GM19240 (cell line): ENCODE data around the gene KRT13.

Source experiments
- DNase-seq: peaks from one replicate; pipeline ENCODE4 v3.0.0; 2011; ENCODE audit warnings: low spot score; ENCODE audit not compliant: insufficient read length

The KRT13 gene

DNA sequence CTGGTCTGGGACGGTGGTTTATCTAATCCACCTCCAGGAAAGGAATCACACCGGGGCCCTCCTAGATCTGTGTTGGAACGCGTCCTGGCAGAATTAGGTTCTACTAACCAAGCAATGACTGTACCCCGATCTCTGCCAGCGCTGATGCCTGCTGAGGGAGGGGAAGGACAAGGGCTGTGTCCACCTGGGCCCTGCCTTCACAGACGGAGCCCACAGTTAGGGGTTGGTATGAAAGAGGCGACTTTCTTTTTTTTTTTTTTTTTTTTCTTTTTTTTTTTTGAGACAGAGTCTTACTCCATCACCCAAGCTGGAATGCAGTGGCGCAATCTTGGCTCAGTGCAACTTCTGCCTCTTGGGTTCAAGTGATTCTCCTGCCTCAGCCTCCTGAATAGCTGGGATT lies 32.6 kb upstream of the KRT13 start:
- DNase-seq = no peak

DNA sequence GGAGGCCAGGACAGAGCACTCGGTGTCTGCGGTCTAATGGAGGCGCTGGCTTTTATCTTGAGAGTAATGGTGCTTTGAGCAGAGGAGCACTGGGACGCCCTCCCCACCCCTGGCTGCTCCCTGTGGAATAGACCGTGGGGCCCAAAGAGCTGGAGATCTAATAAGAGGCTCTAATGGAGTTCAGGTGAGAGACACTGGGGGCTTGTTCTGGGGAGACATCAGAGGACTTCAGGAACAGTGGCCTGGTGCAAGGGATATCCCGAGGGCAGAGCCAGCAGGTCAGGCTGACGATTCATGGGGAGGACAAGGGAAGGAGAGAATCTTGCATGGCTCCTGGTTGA lies 32.2 kb upstream of the KRT13 start:
- no peak for DNase-seq

DNA sequence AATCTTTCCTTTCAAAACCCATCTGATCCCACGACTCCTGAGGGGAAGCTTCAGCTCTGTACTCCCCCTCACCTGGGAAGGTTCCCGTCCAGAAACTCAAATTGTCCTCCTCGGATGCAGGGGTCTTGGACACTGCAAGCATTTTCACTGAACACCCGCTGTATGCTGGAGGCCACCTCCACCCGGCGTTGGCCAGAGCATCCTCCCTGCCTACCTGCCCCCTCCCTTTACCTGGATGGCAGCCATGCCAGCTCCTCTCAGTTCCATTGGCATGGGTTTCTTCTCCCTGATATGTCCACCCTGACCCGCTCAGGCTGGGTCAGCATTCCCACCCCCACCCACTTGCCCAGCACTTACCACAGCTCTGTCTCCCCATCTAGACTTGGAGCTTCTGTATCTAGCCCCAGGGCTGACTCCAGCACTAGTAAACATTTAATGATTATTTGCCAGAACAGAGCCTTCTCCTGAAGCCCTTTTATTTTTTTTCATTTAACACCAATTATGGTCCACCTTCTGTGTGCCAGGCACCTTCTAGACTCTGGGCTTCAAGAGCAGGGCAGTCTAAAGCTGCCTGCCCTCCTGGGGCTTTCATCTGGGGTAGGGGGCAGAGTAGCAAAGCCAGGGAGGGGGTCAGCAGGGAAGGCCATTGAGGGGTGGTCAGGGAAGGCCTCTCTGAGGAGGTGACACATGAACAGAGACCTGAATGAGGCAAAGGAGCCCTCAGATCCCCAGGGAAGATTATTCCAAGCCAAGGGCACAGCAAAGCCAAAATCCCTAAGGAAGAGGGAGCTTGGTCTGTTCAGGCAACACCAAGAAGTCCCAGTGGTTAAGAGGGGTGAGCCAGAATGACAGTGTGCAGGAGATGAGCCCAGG lies 31.6 kb upstream of the KRT13 start:
- no peak for DNase-seq

DNA sequence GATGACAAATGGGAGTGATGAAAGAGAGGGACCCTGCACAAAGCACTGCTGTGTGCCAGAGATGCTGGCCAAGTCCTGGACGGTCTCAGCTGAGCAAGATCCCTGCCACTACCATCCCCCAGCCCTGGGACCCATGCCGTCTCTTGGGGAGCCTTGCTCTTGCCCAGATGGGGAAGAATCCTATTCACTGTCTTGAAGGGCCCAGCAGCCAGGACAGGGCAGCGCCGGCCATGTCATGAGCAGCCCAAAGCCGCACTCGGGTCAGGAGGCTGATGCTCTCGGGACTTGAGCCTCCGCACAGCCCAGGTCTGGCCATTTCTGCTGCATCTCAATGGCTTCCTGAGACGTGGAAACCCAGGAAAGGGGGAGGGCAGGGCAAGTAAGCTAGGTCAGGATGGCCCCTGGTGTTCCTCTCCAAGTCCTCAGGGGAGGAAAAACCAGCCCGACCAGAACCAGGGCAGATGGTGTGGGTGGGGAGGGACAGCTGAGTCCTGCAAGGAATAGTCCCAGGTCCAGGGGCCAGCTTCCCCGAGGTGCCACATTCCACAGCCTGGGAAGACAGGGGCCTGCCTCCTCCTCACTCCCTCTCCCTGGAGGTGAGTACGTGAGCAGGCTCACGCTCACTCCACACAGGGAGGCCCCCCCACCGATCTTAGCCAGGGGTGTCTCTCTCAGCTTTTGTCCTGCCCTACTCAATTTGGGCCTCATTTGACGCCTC lies 30.5 kb upstream of the KRT13 start:
- no peak for DNase-seq

DNA sequence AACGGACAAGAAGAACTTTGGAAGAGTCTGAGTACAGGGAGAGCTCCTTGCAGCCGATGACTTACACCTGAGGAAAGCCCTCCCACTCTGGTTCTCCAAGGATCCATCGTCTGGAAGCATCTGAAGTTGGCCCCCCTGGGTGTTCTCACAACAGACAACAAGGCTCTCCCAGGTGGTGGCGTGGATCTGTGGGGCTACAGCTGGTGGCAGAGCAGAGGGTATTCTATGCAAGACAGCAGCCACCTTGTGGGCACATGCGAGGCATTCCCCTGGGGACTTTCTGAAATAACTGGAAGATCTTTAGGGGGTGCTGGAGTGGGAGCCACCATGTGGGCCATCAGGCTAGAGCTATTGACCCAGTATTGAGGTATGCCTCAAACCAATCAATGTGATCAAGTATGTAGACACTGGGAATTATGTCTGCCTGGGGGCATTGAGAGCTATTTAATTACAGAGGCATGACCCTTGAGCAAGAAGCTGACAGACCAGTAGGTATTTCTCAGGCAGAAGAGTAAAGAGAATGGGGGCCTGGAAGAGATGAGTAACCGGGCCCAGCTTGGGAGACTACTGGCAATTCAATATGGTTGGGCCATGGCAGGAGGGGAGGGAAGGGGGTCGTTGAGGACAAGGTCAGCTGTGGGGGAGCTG lies 29.6 kb upstream of the KRT13 start:
- DNase-seq = no peak

DNA sequence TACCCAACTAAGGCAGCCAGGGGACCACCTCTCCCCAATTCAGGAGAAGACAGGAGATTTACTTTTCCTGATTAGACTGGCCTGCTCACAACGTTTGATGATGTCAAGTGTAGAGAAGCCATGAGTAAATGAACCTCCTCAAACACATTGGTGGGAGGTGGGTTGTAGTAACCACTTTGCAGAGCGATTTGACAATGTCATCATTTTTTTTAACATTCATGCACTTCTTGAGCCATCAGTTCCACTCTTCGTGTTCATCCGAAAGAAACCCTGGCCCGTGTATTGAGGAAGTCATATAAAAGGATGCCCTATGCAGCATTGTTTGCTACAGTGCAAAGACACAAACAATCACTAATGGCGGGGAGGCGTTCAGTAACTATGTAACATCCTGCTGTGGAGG lies 28.2 kb upstream of the KRT13 start:
- no peak for DNase-seq

DNA sequence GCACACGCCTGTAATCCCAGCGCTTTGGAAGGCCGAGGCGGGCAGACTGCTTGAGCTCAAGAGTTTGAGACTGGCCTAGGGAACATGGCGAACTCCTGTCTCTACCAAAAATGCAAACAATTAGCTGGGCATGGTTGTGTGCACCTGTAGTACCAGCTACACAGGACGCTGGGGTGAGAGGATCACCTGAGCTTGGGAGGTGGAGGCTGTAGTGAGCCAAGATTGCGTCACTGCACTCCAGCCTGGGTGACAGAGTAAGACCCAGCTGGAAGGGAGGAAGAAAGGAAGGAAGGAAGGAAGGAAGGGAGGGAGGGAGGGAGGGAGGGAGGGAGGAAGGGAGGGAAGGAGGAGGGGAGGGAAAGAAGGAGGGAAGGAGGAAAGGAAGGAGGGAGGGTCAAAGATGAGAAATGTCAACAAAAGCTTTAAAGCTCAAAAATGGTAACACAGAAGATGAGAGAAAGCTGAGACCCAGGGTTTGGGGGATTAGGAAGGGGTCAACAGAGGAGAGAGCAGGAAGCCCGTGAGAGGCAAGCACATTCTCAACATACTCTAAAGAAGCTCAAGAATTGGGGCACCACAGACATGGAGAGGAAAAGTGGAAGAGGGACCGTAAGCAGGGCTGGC lies 27.6 kb upstream of the KRT13 start:
- no peak for DNase-seq

DNA sequence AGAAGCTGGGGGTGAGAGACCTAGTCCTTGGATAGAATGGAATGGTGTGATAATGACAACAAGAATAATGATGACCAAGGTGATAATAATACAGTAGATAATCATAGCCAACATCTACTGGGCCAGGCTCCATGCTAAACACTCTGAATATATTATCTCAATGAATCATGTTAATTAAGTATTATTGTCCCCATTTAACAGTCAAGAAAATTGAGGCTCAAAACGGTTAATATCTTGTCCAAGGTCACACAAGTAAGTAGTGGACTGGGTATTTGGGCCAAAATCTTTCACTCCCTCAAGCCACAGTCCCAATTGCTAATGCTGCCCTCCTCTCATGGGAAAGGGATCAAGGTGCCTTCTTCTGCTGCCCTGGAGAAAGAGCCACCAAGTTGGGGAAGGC lies 26.6 kb upstream of the KRT13 start:
- no peak for DNase-seq

DNA sequence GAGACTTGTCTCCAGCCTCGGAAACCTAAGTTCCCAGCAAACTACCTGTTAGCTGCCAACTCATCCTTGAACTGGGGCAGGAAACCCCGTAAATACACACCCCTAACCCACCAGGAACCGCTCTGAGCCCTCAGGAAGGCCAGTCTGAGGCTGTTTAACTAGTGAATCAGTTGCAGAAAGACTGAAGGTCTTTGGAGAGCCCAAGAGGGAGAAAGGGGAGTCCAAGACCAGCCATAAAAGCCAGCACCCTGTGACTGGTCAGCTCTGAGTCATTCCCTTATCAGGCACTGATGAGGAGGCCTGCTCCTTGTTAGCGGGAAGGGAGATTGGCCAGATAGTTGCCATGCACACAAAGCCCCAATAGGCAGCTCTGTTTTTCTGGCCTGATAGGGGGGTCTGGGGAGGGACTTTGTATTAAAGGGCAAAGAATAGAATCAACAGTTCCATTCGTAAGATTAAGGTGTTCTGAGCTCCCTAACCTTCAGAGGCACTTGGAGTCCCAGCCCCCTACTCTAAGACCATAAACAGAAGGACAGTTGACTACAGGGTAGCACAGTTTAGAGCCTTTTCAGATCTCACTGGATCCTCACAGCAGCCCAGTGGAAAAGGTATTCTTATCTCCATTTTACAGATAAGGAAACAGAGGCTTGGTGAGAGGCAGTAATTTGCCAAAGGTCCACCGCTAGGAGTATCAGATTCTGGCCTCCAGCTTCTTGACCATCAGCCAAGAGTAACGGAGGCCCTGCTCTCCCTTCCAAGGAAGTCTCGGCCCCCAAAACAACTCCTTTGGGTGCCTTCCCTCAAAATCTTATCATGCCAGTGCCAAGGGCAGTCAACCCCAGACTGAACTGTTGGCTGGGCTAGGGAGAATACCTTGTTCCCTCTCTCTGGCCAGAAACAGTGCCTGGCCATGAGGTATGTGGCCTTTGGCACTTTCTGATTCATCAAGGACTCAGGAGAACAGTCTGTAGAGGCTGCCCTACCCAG lies 24.9 kb upstream of the KRT13 start:
- no peak for DNase-seq

DNA sequence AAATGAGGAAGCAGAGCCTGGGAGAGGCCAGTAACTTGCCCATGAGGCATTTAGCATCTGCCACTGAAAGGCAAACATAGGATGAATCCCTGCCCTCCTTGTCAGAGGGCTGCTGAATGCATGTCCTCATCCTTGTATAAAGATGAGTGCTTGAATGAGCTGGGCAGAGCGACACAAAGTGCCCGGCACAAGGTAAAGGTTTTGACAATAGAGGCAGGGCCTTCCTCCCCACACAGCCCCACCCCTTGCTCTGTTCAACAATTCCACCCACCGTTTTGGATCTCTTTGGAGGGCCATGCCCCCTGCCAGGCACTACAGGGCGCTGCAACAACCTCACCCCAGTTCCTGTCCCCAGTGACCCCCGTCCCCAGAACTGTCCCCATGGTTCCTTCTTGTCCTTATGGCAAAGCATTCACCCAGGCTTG lies 24.1 kb upstream of the KRT13 start:
- DNase-seq = no peak

DNA sequence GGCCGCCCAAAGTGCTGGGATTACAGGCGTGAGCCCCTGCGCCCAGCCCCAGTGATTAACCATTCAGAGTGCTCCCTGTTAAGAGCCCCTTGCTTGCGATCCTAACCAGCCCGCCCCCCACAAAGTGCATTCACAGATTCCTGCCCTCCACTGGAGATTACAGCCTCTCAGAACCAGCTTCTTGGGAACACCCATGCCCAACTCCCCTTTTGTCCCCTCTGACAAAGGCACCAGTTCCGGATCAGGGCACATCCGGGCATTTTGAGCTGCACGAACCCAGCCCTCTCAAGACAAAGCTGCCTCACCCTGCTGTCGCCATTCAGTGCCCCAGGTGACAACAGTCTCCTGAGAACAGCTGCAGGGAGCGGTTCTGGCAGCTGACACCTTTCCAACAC lies 23.5 kb upstream of the KRT13 start:
- no peak for DNase-seq

DNA sequence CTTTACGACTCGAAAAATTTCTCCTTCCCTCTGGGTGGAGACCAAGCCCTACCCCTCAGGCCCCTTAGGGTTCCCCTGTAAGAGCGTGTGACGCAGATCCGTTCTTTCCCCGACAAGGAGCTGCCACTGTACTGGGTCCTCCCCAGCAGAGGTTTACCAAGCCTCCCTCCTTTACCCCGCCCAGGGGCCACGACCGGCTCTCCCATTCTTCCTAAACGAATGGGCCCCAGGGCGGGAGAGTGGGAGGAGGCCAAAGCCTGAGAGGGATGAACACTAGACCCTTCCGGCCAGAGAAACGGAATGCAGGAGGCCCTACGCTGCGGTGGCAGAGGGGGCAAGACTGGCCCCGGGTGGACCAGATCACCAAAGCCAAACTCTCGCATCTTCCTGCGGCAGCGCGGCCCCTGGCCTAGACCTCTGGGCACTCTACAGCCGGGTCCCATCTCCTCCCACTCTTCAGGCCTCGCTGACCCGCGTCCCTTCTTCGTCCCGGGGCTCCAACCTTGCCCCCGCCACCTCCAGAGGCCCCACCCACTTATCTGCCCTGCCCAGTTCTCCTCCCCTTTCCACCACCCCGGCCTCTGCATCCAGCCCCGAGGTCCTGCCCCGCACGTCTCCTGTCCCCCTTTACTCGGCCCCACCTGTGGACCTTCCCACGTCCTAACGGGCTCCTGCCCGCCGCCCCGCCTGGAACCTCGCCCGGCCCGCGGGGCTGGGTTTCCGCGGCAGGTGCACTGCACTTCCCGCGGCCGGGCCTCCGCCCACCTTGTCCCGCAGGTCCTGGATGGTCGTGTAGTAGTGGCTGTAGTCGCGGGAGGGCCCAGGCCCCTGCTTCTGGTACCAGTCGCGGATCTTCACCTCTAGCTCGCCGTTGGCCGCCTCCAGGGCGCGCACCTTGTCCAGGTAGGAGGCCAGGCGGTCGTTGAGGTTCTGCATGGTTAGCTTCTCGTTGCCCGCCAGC lies 21.9 kb upstream of the KRT13 start:
- DNase-seq = no peak

DNA sequence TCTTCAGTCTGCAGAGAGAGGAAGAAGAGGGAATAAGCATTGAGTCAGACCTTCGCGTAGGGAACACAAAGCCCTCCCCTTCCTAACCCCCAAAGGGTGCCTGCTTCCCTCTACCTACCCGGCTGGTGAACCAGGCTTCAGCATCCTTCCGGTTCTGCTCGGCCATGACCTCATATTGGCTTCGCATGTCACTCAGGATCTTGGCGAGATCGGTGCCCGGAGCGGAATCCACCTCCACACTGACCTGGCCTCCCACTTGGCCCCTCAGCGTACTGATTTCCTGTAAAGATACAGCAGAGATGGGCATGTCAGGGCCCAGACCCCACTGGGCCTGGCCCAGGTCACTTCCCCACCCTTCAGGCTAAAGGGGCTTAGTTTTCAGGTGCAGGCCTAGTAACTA lies 18.8 kb upstream of the KRT13 start:
- no peak for DNase-seq

DNA sequence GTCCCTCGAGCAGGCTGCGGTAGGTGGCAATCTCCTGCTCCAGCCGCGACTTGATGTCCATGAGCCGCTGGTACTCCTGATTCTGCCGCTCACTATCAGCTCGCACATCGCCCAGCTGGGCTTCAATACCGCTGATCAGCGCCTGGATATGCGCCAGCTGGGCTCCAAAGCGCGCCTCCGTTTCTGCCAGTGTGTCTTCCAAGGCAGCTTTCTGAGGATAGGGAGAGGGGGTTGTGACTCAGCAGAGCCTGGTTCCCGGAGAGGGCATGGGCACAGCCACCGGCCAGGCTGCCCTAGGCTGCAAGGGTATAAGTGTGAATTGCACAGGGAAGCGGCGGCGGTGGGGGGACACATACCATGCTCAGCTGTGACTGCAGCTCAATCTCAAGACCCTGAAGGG lies 18.4 kb upstream of the KRT13 start:
- no peak for DNase-seq

DNA sequence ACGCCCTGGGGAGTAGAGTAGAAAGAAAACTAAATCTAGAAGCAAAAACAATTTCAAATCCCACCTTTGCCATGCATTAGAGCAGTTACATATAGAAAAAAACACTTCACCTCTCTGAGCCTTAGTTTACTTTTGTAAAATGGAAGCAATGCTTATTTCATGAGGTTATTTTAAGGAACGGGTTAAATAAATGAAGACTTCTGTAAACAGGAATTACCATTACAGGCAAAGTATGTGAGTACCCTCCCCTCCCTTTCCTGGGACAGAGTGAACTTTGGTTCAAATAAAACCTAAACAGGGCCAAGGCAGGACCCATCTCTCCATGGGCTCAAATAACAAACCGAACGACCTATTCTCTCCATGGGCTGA lies 17.8 kb upstream of the KRT13 start:
- DNase-seq = no peak

DNA sequence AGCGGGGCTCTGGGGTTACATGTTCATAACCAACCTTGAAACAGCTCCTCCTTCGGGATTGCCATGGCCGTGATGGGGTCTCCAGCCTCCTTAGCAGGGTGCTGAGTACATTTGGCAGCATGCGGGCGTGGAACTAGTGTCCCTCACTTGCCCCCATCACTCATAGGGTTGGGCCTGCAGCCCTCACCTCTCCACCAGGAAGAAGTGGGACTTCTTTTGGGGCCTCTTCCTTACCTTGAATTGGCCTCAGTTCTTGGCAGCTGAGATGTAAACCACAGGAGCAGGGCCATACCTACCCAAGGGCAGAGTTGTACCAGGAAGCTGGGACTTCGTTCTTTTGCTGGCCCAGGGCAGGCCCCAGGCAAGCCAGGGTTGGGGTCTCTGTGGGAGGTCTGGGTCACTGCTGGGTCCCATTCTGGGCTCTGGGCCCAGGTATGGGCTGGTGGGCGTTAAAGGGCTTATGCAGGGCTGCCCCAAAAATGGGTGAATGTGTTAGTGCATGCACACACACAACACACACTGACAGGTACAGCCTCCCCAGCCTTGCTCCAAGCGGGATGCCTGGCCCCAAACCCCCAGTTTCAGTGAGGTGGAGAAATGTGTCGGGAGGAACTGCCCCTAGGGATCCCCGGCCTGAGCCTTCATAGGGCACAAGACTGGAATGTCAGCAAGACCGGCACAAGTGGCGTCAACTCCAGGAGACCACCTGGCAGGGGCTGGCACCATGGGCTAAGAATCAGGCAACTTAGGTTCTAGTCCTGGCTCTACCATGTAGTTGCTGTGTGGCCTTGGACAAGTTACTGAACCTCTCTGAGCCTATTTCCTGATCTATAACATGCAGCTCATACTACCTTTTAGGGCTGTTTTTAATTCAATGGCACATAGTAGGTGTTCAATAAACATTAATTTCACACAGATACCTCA lies 17.2 kb upstream of the KRT13 start:
- DNase-seq = no peak

DNA sequence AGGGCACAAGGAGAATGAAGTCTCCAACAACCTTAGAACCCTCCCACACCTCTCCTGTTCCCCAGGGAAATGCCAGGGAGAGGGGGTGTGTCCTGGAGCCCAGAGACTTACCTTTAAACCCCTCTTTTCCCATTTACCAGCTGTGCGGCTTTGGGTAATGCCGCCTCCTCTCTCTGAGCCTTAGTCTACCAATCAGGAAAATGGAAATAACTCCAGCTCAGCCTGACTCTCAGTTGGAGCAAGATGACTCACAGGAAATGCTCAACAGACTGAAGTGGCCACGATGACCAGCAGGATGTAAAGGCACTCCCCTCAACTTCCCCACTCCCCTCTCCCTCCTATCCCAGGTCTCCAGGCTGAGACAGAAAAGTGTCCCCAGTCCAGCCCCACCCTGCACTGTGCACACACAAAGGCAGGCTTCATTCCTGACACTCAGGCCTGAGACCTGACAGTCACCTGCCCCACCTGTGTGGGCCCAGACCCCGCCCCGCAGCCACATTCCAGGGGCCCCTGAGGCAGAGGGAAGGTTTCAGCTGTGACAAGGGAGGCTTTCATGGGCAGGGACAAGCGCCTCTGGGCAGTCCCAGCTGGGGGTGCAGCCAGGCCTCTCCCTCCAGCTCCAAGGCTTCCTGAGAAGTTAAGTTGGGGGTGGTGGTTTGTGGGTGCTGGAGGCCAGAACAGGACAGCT lies 16.3 kb upstream of the KRT13 start:
- DNase-seq = no peak
